Measurements from ENCODE around the gene NDUFS3.

NDUFS3 gene

GRCh38 chr11:47578524-47579494 lies at the start of gene NDUFS3, which contains the start of gene KBTBD4:
TSS of gene NDUFS3 (plus strand) at chr11:47579074. CDS start at chr11:47579092, 18 bp downstream.
TSS of gene KBTBD4 (minus strand) at chr11:47578970. CDS start at chr11:47578951, 19 bp downstream.
- Histone ChIP-seq H3K4me3 (ENCODE audit: low read depth, low read length) (peak within 1 kb of the TSS; percentile 100), H3K4me1 (ENCODE audit: control insufficient read depth, insufficient read depth, low read length) (no peaks in the 10 kb centered on the region), H3K27ac (ENCODE audit: extremely low read depth, low read depth, low read length) (peak within 1 kb of the TSS; percentile 51; the same call in 1 of the 2 replicates), H3K36me3 (ENCODE audit: control insufficient read depth in 2 of 2, insufficient read depth in 1 of 2, low read length in 2 of 2) (peaks cover 16 to 73% of the 10 kb centered on the region in 2 experiments; a peak in 2 of 3 replicates), H3K9me3 (ENCODE audit: control insufficient read depth, insufficient read depth, low read depth, low read length) (no peaks in the 10 kb centered on the region)
- CTCF ChIA-PET, result interaction anchor here (1.0 to 1.8 kb wide), 3 partner anchors 25 to 274 kb away, joined by 3 to 8 read pairs (median 3); partner anchors contain the start of gene CELF1
- POLR2A ChIA-PET, result interaction anchor here (0.5 to 3.7 kb wide), 8 partner anchors 8 to 269 kb away, joined by 3 to 31 read pairs (median 4); partner anchors contain the start of genes C1QTNF4, NUP160 and PTPMT1
- peak; percentile 98 for TF ChIP-seq PRDM10 (tag by site-specific recombination; IDR thresholded peaks at IDR 0.05)
- TF ChIP-seq GFI1B (tag by site-specific recombination; IDR thresholded peaks at IDR 0.05), result peak; percentile 72
- TF ChIP-seq ZNF324 (tag by site-specific recombination; IDR thresholded peaks at IDR 0.05), result peak; percentile 100
- TF ChIP-seq BCL11B (tag by site-specific recombination; IDR thresholded peaks at IDR 0.05; ENCODE audit: low read depth), result no peak
- TF ChIP-seq GLIS2 (tag by site-specific recombination; IDR thresholded peaks at IDR 0.05), result peak; percentile 77
- TF ChIP-seq ZNF596 (tag by site-specific recombination; IDR thresholded peaks at IDR 0.05), result no peak
- peak; percentile 82; the same call in 1 of the 2 replicates for TF ChIP-seq ZNF239 (tag by site-specific recombination; IDR thresholded peaks at IDR 0.05)
- TF ChIP-seq ZNF335 (tag by site-specific recombination; conservative IDR thresholded peaks at IDR 0.05), result peak; percentile 89
- TF ChIP-seq ZNF707 (tag by site-specific recombination; IDR thresholded peaks at IDR 0.05), result no peak
- peak; percentile 48; the same call in 1 of the 2 replicates for TF ChIP-seq ZNF449 (tag by site-specific recombination; IDR thresholded peaks at IDR 0.05)
- TF ChIP-seq ZNF473 (tag by site-specific recombination; IDR thresholded peaks at IDR 0.05), result no peak
- TF ChIP-seq ZNF629 (tag by site-specific recombination; IDR thresholded peaks at IDR 0.05), result peak; percentile 94
- 0 out of 2 replicates have a peak, but pooled peaks have one; percentile 79 for TF ChIP-seq ZNF169 (tag by site-specific recombination; IDR thresholded peaks at IDR 0.05)
- no peak for TF ChIP-seq ZNF510 (tag by site-specific recombination; IDR thresholded peaks at IDR 0.05; ENCODE audit: insufficient replicate concordance)
- peak; percentile 99 for TF ChIP-seq ZXDB (tag by site-specific recombination; IDR thresholded peaks at IDR 0.05)
- TF ChIP-seq ZFP37 (tag by site-specific recombination; IDR thresholded peaks at IDR 0.05), result peak; percentile 97; the same call in 1 of the 2 replicates
- no peak for TF ChIP-seq ZNF585B (tag by site-specific recombination; IDR thresholded peaks at IDR 0.05)
- 0 out of 2 replicates have a peak, but pooled peaks have one; percentile 51 for TF ChIP-seq ZNF362 (tag by site-specific recombination; IDR thresholded peaks at IDR 0.05)
- TF ChIP-seq ZNF701 (tag by site-specific recombination; IDR thresholded peaks at IDR 0.05), result no peak
- no peak for TF ChIP-seq ZFP41 (tag by site-specific recombination; IDR thresholded peaks at IDR 0.05; ENCODE audit: borderline replicate concordance)
- no peak for TF ChIP-seq ZNF776 (tag by site-specific recombination; IDR thresholded peaks at IDR 0.05; ENCODE audit: borderline replicate concordance)
- TF ChIP-seq ZNF19 (tag by site-specific recombination; IDR thresholded peaks at IDR 0.05; ENCODE audit: low read depth), result no peak
- TF ChIP-seq ZNF280C (tag by site-specific recombination; IDR thresholded peaks at IDR 0.05), result no peak

All from HEK293 (cell line).